PC-3 (cell line): ENCODE data around the gene SLC2A3.

ENCODE experiments used
- CTCF ChIP-seq: fragments of 300-600 bp; sonication (generic); conservative IDR thresholded peaks from 2 replicates; pipeline ENCODE4 v1.5.1; 2017; ENCODE audit warnings: antibody characterized with exemption, low read depth, mild to moderate bottlenecking, low read length
- EZH2phosphoT487 ChIP-seq: fragments of 300-600 bp; sonication (generic); IDR thresholded peaks from 2 replicates; pipeline ENCODE4 v1.6.1; 2018; ENCODE audit warnings: mild to moderate bottlenecking, antibody characterized with exemption, low read length, borderline replicate concordance

GRCh38 chr12:7929083-7929792 lies 6.7 kb downstream of the SLC2A3 start:
- TF ChIP-seq CTCF (no peak), EZH2phosphoT487 (no peak)
